ENCODE results near the gene EPB41L4B.
"Not testable (repeated sequence)": the region's sequence is repeated elsewhere in the genome, so short reads cannot be mapped to it uniquely, and the experiment has no call there.

The EPB41L4B gene

GRCh38 chr9:109301012-109301411 is 19.8 kb downstream of the EPB41L4B start:
- DNase-seq (ENCODE audit: low read depth in 4 of 4, low spot score in 1 of 4): no peak

GRCh38 chr9:109299891-109300290 is 21.0 kb downstream of the EPB41L4B start:
- DNase-seq (ENCODE audit: low read depth in 4 of 4, low spot score in 1 of 4): no peak

GRCh38 chr9:109297899-109298298 is 23.0 kb downstream of the EPB41L4B start:
- no peak for DNase-seq (ENCODE audit: low read depth in 4 of 4, low spot score in 1 of 4)

GRCh38 chr9:109295221-109296130 is 25.4 kb downstream of the EPB41L4B start:
- no peak for DNase-seq (ENCODE audit: low read depth in 4 of 4, low spot score in 1 of 4)

- DNase-seq (ENCODE audit: low read depth in 4 of 4, low spot score in 1 of 4): no peak
Observed at GRCh38 chr9:109290385-109290784, 30.5 kb downstream of the EPB41L4B start.

GRCh38 chr9:109289931-109290330 is 30.9 kb downstream of the EPB41L4B start:
- DNase-seq (ENCODE audit: low read depth in 4 of 4, low spot score in 1 of 4): no peak

- DNase-seq (ENCODE audit: low read depth in 4 of 4, low spot score in 1 of 4): no peak
Observed at GRCh38 chr9:109289186-109289585, 31.7 kb downstream of the EPB41L4B start.

- no peak for DNase-seq (ENCODE audit: low read depth in 4 of 4, low spot score in 1 of 4)
Observed at GRCh38 chr9:109286981-109287380, 33.9 kb downstream of the EPB41L4B start.

- DNase-seq (ENCODE audit: low read depth in 4 of 4, low spot score in 1 of 4): no peak
Observed at GRCh38 chr9:109286571-109286977, 34.3 kb downstream of the EPB41L4B start.

- DNase-seq (ENCODE audit: low read depth in 4 of 4, low spot score in 1 of 4): not testable (repeated sequence)
Observed at GRCh38 chr9:109283672-109284071, 37.2 kb downstream of the EPB41L4B start.

- DNase-seq (ENCODE audit: low read depth in 4 of 4, low spot score in 1 of 4): no peak
Observed at GRCh38 chr9:109283012-109283411, 37.8 kb downstream of the EPB41L4B start.

GRCh38 chr9:109282302-109282701 is 38.6 kb downstream of the EPB41L4B start:
- DNase-seq (ENCODE audit: low read depth in 4 of 4, low spot score in 1 of 4): no peak

- DNase-seq (ENCODE audit: low read depth in 4 of 4, low spot score in 1 of 4): no peak
Observed at GRCh38 chr9:109281518-109281917, 39.3 kb downstream of the EPB41L4B start.

- DNase-seq (ENCODE audit: low read depth in 4 of 4, low spot score in 1 of 4): no peak
Observed at GRCh38 chr9:109278848-109279247, 42.0 kb downstream of the EPB41L4B start.

- DNase-seq (ENCODE audit: low read depth in 4 of 4, low spot score in 1 of 4): no peak
Observed at GRCh38 chr9:109278216-109278615, 42.6 kb downstream of the EPB41L4B start.

- no peak for DNase-seq (ENCODE audit: low read depth in 4 of 4, low spot score in 1 of 4)
Observed at GRCh38 chr9:109277451-109277850, 43.4 kb downstream of the EPB41L4B start.

- no peak for DNase-seq (ENCODE audit: low read depth in 4 of 4, low spot score in 1 of 4)
Observed at GRCh38 chr9:109276469-109277440, 44.1 kb downstream of the EPB41L4B start.

GRCh38 chr9:109274884-109275730 is 45.8 kb downstream of the EPB41L4B start:
- DNase-seq (ENCODE audit: low read depth in 4 of 4, low spot score in 1 of 4): no peak

GRCh38 chr9:109273869-109274268 is 47.0 kb downstream of the EPB41L4B start:
- no peak for DNase-seq (ENCODE audit: low read depth in 4 of 4, low spot score in 1 of 4)

- no peak for DNase-seq (ENCODE audit: low read depth in 4 of 4, low spot score in 1 of 4)
Observed at GRCh38 chr9:109272745-109273144, 48.1 kb downstream of the EPB41L4B start.

GRCh38 chr9:109272045-109272444 is 48.8 kb downstream of the EPB41L4B start:
- DNase-seq (ENCODE audit: low read depth in 4 of 4, low spot score in 1 of 4): no peak
